ENCODE measurements around the gene PTK7. TPM values are rescaled to one million over a fixed set of nuclear protein-coding genes. Genes with fewer than 3 reads are reported as not detected.
A peak's percentile ranks its signal among the peaks of the same experiment; 100 is the strongest.

Gene PTK7
- total RNA-seq (2014; rRNA removed; shearing (Covaris generic)) (121 and 147 TPM in 2 replicates), polyA plus RNA-seq (2016; fragmentation: Nextera tagmentation; extraction: Ambion mirVana) (46.1 and 52.2 TPM in 2 replicates)
- long read RNA-seq, full-length matches to known transcripts = 5 of 8 reads
- long read RNA-seq, partial matches to known transcripts = 2 of 8 reads
- long read RNA-seq, other reads (novel, unspliced or antisense) = 1 of 8 reads

GRCh38 chr6:43075670-43076463, at the start of gene PTK7:
TSS of gene PTK7 (plus strand) at chr6:43076314. CDS start at chr6:43076489, 175 bp downstream.
- H3K9me2 ChIP-seq (ENCODE audit: insufficient read depth) = no peaks in the 10 kb centered on the region
- Mint-ChIP-seq H3K36me3 (ENCODE audit: low read depth) (peaks cover 10% of the 10 kb centered on the region), H3K9me3 (no peaks in the 10 kb centered on the region; the same call in 2 of the 3 replicates), H3K4me3 (peak within 1 kb of the TSS; percentile 89), H3K27ac (peak within 1 kb of the TSS; percentile 90), H3K27me3 (ENCODE audit: insufficient read depth, low read depth, poor library complexity) (peaks cover 15% of the 10 kb centered on the region), H3K4me1 (peaks cover 47% of the 10 kb centered on the region)
- TF ChIP-seq POLR2AphosphoS5 (IDR thresholded peaks at IDR 0.05; ENCODE audit: low read depth) (no peak), CREB1 (CRISPR knock-in tag; IDR thresholded peaks at IDR 0.05; ENCODE audit: low read depth) (0 out of 2 replicates have a peak, but pooled peaks have one; percentile 29)
- peaks cover 45% of the 10 kb centered on the region for H3K79me2 ChIP-seq (replicated peaks; ENCODE audit: insufficient read depth)
- H3K27ac ChIP-seq (ENCODE audit: low read depth) = peak within 1 kb of the TSS; percentile 81
- DNase-seq (ENCODE audit: low spot score) (peak; percentile 97), ATAC-seq (peak; percentile 66)
- H3K27me3 ChIP-seq (ENCODE audit: insufficient read depth) = no peaks in the 10 kb centered on the region
- no peaks in the 10 kb centered on the region; the same call in 1 of the 2 replicates for H3K36me3 ChIP-seq (ENCODE audit: insufficient read depth)
- H4K20me1 ChIP-seq (replicated peaks; ENCODE audit: insufficient read depth) = peaks cover 25% of the 10 kb centered on the region
- peak within 1 kb of the TSS; percentile 95 for H3K4me2 ChIP-seq
- peak within 1 kb of the TSS; percentile 98 for H3K4me3 ChIP-seq
- 0 out of 2 replicates have a peak, but pooled peaks cover 3% of the 10 kb centered on the region for H3F3A ChIP-seq (replicated peaks; ENCODE audit: low read depth)
- H2AFZ ChIP-seq = peak within 1 kb of the TSS; percentile 94
- H3K4me1 ChIP-seq (ENCODE audit: insufficient read depth) = peaks cover 34% of the 10 kb centered on the region

GRCh38 chr6:43026365-43026764, 49.7 kb upstream of the PTK7 start:
- H3K36me3 Mint-ChIP-seq (ENCODE audit: low read depth) = peaks cover 84% of the 10 kb centered on the region
- Histone ChIP-seq H3K27ac (ENCODE audit: low read depth) (no peak overlapping the region), H3K4me2 (no peak overlapping the region), H3K9me2 (ENCODE audit: insufficient read depth) (no peaks in the 10 kb centered on the region), H3F3A (replicated peaks; ENCODE audit: low read depth) (peaks cover 39% of the 10 kb centered on the region), H3K36me3 (ENCODE audit: insufficient read depth) (peaks cover 55% of the 10 kb centered on the region), H2AFZ (no peak overlapping the region), H4K20me1 (replicated peaks; ENCODE audit: insufficient read depth) (peaks cover 21% of the 10 kb centered on the region), H3K27me3 (ENCODE audit: insufficient read depth) (no peaks in the 10 kb centered on the region), H3K4me3 (no peak overlapping the region), H3K79me2 (replicated peaks; ENCODE audit: insufficient read depth) (peaks cover 32% of the 10 kb centered on the region), H3K4me1 (ENCODE audit: insufficient read depth) (no peaks in the 10 kb centered on the region)
- H3K4me3 Mint-ChIP-seq = no peak overlapping the region
- peaks cover 2% of the 10 kb centered on the region for H3K27me3 Mint-ChIP-seq (ENCODE audit: insufficient read depth, low read depth, poor library complexity)
- H3K4me1 Mint-ChIP-seq = no peaks in the 10 kb centered on the region
- no peak for TF ChIP-seq NANOG (IDR thresholded peaks at IDR 0.05; ENCODE audit: borderline replicate concordance)
- TF ChIP-seq EZH2phosphoT487 (IDR thresholded peaks at IDR 0.05; ENCODE audit: unreplicated experiment) = peak; percentile 38
- no peak overlapping the region for H3K27ac Mint-ChIP-seq
- no peak for DNase-seq (ENCODE audit: low spot score)
- no peak for ATAC-seq
- no peaks in the 10 kb centered on the region; the same call in 1 of the 3 replicates for H3K9me3 Mint-ChIP-seq

GRCh38 chr6:43029120-43029519, 47.0 kb upstream of the PTK7 start:
- H3K4me3 ChIP-seq = no peak overlapping the region
- H3K36me3 ChIP-seq (ENCODE audit: insufficient read depth) = peaks cover 55% of the 10 kb centered on the region
- H4K20me1 ChIP-seq (replicated peaks; ENCODE audit: insufficient read depth) = peaks cover 24% of the 10 kb centered on the region
- Mint-ChIP-seq H3K4me3 (no peak overlapping the region), H3K27me3 (ENCODE audit: insufficient read depth, low read depth, poor library complexity) (peaks cover 2% of the 10 kb centered on the region), H3K36me3 (ENCODE audit: low read depth) (peaks cover 90% of the 10 kb centered on the region), H3K27ac (no peak overlapping the region), H3K9me3 (no peaks in the 10 kb centered on the region), H3K4me1 (no peaks in the 10 kb centered on the region)
- H3K79me2 ChIP-seq (replicated peaks; ENCODE audit: insufficient read depth) = peaks cover 7% of the 10 kb centered on the region; the same call in 1 of the 2 replicates
- ATAC-seq = no peak
- H3K4me1 ChIP-seq (ENCODE audit: insufficient read depth) = no peaks in the 10 kb centered on the region
- no peaks in the 10 kb centered on the region for H3K9me2 ChIP-seq (ENCODE audit: insufficient read depth)
- no peak for DNase-seq (ENCODE audit: low spot score)
- no peaks in the 10 kb centered on the region for H3K27me3 ChIP-seq (ENCODE audit: insufficient read depth)
- no peak overlapping the region for H3K27ac ChIP-seq (ENCODE audit: low read depth)
- no peak overlapping the region for H2AFZ ChIP-seq
- peaks cover 42% of the 10 kb centered on the region for H3F3A ChIP-seq (replicated peaks; ENCODE audit: low read depth)
- no peak overlapping the region for H3K4me2 ChIP-seq
- no peak for TF ChIP-seq POLR2AphosphoS5 (IDR thresholded peaks at IDR 0.05; ENCODE audit: low read depth)
- no peak for TF ChIP-seq ZNF462 (CRISPR knock-in tag; IDR thresholded peaks at IDR 0.05)
- TF ChIP-seq NANOG (IDR thresholded peaks at IDR 0.05; ENCODE audit: borderline replicate concordance) = no peak

All from GM23338 (cell line).